Heart left ventricle (tissue), 13 donors: ENCODE measurements around the gene OR51B4.

Experiments used
- CTCF ChIP-seq, 12 donors: fragments of 200-600 bp; sonication (generic) in 4 of 12; IDR thresholded peaks; one replicate each; pipeline versions ENCODE4 v1.5.0 to v1.8.0; 2018 to 2022; ENCODE audit warnings: antibody characterized with exemption in 12 of 12, mild to moderate bottlenecking in 5 of 12
- POLR2A ChIP-seq, 2 donors: fragments of 450-650 bp; IDR thresholded peaks; one replicate each; pipeline ENCODE4 v1.6.1; 2017; ENCODE audit warnings: antibody characterized with exemption in 2 of 2, mild to moderate bottlenecking in 2 of 2, moderate library complexity in 2 of 2
- donor health status: ischemic (EF 13 %, LVEDD 7.1; RV severe dilation, severe dysfunction).
- donor health status: DM: no; HTN: yes; CAD: no.
- donor health status: DM: no; HTN: no; CAD: no.
- donor health status: ischemic (EF 25% LVEDD 6.9; RV normal size, moderate dysfunction).
- donor health status: ischemic (EF 25% LVEDD 5.7; RV mildly dilated, moderate dysfunction).
- donor health status: ischemic (EF 35%, LVEDD 5.7; RV mildly dilated, moderate dysfunction).
- donor health status: nonischemic (EF 11% LVEDD 7.7; RV severe dilation, severe dysfunction).
- donor health status: DM: yes; HTN: yes; CAD: no.
- donor health status: PGD.
- donor health status: ischemic (EF 29% LVEDD 5.4; RV normal size, mild dysfunction).
- donor health status: nonischemic (EF 23%, LVEDD 6.1; RV moderate dilation, normal function).

GRCh38 chr11:5336331-5336730 lies 34.6 kb upstream of the OR51B4 start:
- TF ChIP-seq CTCF (IDR thresholded peaks at IDR 0.05) (no peak), POLR2A (IDR thresholded peaks at IDR 0.05) (no peak)
